Bronchial epithelial cell (primary cell): ENCODE measurements around the gene PIH1D1. TPM values are rescaled to one million over a fixed set of nuclear protein-coding genes. Genes with fewer than 3 reads are reported as not detected.

Experiments
- DNase-seq: peaks from one replicate; pipeline ENCODE4 v3.0.0-alpha.2; 2010; ENCODE audit warnings: low read depth
- FAIRE-seq: peaks from 2 replicates; lab custom pipeline; 2011; peaks lifted over from hg19 to GRCh38; lab: Jason Lieb, UNC
- H3K27me3 ChIP-seq: 2 replicates; pipeline ENCODE4 v1.5.1; 2011; ENCODE audit warnings: low read length; ENCODE audit not compliant: control insufficient read depth, insufficient read depth
- H3K36me3 ChIP-seq: 2 replicates; pipeline ENCODE4 v1.5.1; 2011; ENCODE audit warnings: low read length; ENCODE audit not compliant: control insufficient read depth, insufficient read depth
- H3K4me3 ChIP-seq: 2 replicates; pipeline ENCODE4 v1.5.1; 2011; ENCODE audit warnings: mild to moderate bottlenecking, low read depth, low read length, control low read depth
- CTCF ChIP-seq: IDR thresholded peaks from 2 replicates; pipeline ENCODE4 v1.5.1; 2011; ENCODE audit warnings: mild to moderate bottlenecking, moderate library complexity, low read length, control low read depth, inconsistent platforms; ENCODE audit not compliant: insufficient read depth, severe bottlenecking
- total RNA-seq: library from RNA; depleted of rRNA; stranded (reverse); fragments of >200 nt; gene quantifications from 2 replicates; pipeline ENCODE4 v1.2.1, GENCODE V29; 2014

PIH1D1 gene
- total RNA-seq, 1 donor from 2014 or later = 115 TPM

DNA sequence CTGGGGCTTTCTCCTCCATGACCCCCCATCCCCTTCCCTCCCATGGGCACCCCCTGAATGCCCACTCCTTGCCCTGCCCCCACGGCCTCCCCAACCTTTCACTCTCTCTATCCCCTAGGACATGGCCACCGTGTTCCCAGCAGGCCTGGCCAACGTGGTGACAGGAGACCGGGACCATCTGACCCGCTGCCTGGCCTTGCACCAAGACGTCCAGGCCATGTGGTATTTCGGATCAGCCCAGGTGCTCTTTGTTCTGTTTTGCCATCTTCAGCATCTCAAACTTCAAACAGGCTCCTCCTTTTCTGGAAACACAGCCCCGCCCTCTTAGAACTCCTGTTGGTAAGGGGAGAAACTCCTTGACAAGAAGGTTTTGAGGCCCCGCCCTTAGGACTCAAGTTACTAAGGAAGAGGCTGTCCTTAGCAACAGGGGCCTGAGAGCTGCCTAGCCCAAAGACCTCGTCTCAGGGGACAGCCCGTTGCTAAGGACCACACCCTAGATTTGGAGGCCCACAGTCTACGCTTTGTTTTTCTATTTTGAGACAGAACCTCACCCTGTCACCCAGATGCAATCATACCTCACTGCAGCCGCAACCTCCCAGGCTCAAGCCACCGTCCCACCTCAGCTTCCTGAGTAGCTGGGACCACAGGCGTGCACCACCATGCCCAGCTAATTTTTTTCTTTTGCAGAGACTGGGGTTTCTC, 17.3 kb upstream of the PIH1D1 start:
- FAIRE-seq (no peak), DNase-seq (peak; percentile 66)
- Histone ChIP-seq H3K27me3 (no peaks in the 10 kb centered on the region), H3K36me3 (peaks cover 4% of the 10 kb centered on the region), H3K4me3 (no peak overlapping the region)
- no peak for TF ChIP-seq CTCF

GRCh38 chr19:49468199-49468598, 16.6 kb upstream of the PIH1D1 start:
- DNase-seq = peak; percentile 74
- no peaks in the 10 kb centered on the region for H3K27me3 ChIP-seq
- no peak for FAIRE-seq
- TF ChIP-seq CTCF = no peak
- H3K4me3 ChIP-seq = no peak overlapping the region
- peaks cover 4% of the 10 kb centered on the region for H3K36me3 ChIP-seq

- TF ChIP-seq CTCF = no peak
- Histone ChIP-seq H3K36me3 (peaks cover 4% of the 10 kb centered on the region), H3K4me3 (no peak overlapping the region), H3K27me3 (no peaks in the 10 kb centered on the region)
- FAIRE-seq (no peak), DNase-seq (no peak)
These were observed 13.8 kb upstream of the PIH1D1 start for GRCh38 chr19:49465371-49465770.

DNA sequence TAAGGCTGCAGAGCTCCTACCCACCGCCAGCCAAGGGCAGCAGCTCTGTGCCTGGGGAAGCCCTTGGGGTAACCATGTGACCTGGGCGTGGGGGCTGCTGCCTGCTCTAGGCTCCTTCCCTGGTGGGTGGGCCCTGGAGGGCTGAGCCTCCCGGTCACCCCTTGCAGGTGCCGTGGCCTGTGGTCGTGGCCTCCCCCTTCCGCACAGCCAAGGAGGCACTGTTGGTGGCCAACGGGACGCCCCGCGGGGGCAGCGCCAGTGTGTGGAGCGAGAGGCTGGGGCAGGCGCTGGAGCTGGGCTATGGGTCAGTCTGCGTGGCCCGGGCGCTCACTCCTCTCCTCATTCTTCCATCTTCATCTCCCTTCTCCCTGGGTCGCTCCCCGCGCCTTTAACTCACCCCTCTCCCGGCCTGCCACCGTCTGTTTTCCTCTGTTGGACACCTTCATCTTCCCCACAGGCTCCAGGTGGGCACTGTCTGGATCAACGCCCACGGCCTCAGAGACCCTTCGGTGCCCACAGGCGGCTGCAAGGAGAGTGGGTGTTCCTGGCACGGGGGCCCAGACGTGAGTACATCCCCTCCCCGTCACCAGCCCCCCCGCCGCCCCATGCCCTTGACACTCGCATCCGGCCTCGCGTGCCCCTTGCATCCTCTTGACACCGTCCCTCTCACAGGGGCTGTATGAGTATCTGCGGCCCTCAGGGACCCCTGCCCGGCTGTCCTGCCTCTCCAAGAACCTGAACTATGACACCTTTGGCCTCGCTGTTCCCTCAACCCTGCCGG, 12.5 kb upstream of the PIH1D1 start:
- H3K4me3 ChIP-seq = no peak overlapping the region
- H3K36me3 ChIP-seq = peaks cover 4% of the 10 kb centered on the region
- DNase-seq = no peak
- no peak for TF ChIP-seq CTCF
- H3K27me3 ChIP-seq = no peaks in the 10 kb centered on the region
- no peak for FAIRE-seq

DNA sequence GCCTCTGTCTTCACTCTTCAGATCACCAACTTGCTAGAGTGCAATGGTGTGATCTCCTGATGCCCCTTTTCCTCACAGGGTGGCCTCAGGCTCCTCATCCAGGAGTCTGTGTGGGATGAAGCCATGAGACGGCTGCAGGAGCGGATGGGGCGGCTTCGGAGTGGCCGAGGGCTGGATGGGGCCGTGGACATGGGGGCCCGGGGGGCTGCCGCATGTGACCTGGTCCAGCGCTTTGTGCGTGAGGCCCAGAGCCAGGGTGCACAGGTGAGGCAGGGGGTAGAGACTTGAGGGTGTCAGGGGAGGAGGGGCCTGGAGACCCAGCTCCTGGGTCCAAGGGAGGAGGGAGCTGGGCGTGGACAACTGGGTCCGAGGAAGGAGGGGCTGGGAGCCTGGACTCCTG, 10.9 kb upstream of the PIH1D1 start:
- FAIRE-seq = no peak

More for the DNA sequence above, 10.9 kb upstream of the PIH1D1 start:
- H3K27me3 ChIP-seq = no peaks in the 10 kb centered on the region
- H3K36me3 ChIP-seq = peaks cover 4% of the 10 kb centered on the region
- no peak for DNase-seq
- no peak overlapping the region for H3K4me3 ChIP-seq
- TF ChIP-seq CTCF = no peak
